Middle frontal gyrus (tissue), 1 donor: ENCODE results near the gene SLC35D3.
"Not testable (repeated sequence)": the region's sequence is repeated elsewhere in the genome, so short reads cannot be mapped to it uniquely, and the experiment has no call there.

ENCODE experiments used
- DNase-seq: peaks from one replicate; pipeline ENCODE4 v3.0.0-alpha.2; 2015; ENCODE audit warnings: low spot score; ENCODE audit errors: extremely low spot score

The SLC35D3 gene

DNA sequence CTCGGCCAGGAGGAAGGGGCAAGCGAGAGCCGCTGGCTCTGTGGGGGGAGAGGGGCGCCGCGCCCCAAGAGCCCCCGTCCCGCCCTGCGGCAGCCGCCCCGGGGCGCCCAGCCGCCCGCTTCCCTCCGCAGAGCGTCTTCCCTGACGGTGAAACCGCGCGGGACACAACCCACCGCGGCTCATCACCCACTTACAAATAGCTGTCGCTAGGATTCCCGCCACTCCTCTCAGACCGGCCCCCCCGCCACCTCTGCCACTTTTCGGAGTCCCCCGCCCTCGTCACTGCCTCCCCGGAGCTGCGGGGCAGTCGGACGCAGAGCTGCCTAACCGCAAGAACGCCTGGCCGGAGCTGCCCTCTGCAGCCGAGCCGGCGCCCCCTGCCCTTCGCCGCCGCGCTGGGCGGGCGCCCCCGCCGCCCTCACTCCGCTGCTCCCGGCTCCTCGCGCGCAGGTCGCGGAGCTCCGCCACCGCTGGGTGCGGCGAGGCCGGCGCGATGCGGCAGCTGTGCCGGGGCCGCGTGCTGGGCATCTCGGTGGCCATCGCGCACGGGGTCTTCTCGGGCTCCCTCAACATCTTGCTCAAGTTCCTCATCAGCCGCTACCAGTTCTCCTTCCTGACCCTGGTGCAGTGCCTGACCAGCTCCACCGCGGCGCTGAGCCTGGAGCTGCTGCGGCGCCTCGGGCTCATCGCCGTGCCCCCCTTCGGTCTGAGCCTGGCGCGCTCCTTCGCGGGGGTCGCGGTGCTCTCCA lies at the start of gene SLC35D3:
Gene SLC35D3 (plus strand): TSS at position 366 of the 749 bp plus-strand sequence. CDS start 128 bp downstream, at position 494.
- DNase-seq: no peak

GRCh38 chr6:136873748-136874147 lies 48.4 kb upstream of the SLC35D3 start:
- no peak for DNase-seq

GRCh38 chr6:136876469-136876868 lies 45.6 kb upstream of the SLC35D3 start:
- DNase-seq: not testable (repeated sequence)

DNA sequence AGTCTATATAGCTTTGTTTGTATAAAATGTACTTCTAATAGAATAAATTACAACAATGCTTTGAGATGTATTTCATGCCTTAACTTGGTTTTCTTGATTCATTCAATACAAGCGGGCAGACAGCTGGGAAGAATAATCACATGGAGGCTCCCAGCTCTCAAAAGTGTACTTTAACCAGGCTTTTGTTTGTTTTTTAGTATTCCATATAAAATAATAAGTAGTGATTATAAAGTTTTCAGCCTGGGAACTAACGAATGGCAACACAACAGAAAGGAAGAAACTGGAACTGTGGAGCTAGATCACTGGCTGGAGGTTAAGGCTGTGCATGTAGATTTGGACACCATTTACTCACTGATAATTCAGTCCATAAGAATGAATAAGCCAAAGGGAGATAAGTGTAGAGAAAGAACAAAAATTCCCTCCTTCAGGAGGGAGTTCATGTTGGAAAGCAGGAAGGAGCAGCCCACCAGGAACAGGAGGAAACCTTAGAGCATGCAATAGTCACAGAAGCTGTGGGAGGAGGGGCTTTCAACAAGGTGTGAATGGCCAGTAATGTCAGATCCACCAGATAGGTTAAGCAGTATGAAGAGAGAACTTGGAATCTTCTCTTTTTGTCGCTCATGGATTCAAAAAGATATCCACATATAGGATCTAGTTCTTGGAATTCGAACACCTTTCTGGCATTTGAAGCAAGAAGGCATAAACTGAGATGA lies 41.2 kb upstream of the SLC35D3 start:
- no peak for DNase-seq

GRCh38 chr6:136886091-136886490 lies 36.0 kb upstream of the SLC35D3 start:
- DNase-seq: no peak

- DNase-seq: no peak
Measured at GRCh38 chr6:136887953-136888352, 34.1 kb upstream of the SLC35D3 start.

DNA sequence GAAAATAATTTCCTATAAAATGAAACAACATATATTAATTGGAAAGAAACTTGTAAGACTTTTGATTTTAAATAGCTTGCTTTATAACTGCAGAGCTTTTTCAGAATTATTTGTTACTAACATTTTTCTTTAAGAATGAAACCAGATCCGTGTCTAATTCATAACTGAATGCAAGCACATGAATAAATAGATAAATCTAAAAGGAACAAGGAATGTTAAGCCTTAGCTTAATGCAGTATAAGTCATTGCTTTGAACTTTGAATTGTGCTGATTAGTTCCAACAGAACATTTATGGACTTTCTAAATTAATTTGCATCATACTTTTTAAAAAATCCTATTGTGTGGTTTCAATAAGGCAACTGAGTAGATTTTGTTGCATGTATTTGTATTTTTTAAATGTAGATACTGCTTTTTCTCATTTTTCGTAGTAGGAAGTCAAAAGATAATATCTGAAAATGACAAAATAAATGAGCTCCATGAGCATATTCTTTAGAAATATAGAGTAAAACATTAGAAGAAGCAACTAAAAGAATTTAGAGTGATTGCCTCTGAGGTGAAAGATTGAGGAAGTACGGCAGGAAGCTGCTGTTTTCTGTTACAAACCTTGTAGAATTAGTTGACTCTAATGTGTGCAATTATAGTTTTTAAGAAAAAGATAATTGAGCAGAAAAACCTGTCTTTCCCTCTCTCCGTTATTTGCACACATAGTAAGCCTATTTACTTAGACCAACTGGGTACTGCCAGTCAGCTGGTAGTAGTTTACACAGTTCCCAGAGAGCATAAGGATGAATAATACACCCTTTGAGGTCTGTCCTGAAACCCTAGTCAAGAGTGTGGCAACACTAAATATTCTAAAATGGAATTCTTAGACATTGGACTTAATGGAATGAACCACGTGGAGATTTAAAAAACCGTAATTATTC lies 32.6 kb upstream of the SLC35D3 start:
- DNase-seq: no peak

GRCh38 chr6:136890194-136890839 lies 31.8 kb upstream of the SLC35D3 start:
- no peak for DNase-seq

DNA sequence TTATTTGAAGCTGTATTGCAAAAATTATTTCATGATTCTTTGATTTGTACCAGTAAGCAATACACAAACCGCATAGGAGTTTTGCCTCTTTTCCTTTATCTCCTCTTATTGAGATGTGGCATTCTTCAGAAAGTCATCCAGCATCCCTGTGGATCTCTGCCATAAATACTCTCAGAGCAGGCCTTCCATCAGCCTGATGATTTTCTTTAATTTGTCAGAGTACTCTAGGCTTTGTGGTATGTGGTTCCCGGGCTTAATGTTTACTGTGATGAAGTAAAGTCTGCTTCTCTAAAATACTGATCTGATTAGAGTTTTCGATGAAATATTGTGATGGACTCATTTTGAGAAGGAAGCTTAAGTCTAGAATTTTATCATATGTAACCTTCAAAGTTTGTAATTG lies 31.1 kb upstream of the SLC35D3 start:
- no peak for DNase-seq

- no peak for DNase-seq
Measured at GRCh38 chr6:136893187-136893586, 28.9 kb upstream of the SLC35D3 start.

DNA sequence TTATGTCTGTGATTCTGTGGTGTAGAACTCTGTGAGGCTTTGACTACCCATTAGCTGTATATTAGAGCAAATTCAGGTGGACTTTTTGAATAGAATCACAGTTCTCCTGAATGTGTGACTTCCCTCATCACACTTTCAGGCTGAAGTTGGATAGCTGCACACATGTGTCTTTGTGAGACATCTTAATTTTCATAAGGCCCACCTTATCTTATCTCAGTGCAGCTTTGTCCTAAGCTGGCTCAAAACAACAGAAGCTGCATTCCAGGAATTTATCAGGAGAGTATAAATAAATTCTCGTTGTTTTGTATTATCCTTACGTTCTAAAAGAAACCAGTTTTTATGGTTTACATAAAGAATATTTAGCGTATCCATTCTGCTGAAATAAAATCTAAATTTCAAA lies 26.2 kb upstream of the SLC35D3 start:
- no peak for DNase-seq

- no peak for DNase-seq
Measured at GRCh38 chr6:136897071-136897470, 25.0 kb upstream of the SLC35D3 start.

GRCh38 chr6:136901212-136901784 lies 20.8 kb upstream of the SLC35D3 start:
- no peak for DNase-seq

GRCh38 chr6:136904477-136904876 lies 17.6 kb upstream of the SLC35D3 start:
- DNase-seq: not testable (repeated sequence)

DNA sequence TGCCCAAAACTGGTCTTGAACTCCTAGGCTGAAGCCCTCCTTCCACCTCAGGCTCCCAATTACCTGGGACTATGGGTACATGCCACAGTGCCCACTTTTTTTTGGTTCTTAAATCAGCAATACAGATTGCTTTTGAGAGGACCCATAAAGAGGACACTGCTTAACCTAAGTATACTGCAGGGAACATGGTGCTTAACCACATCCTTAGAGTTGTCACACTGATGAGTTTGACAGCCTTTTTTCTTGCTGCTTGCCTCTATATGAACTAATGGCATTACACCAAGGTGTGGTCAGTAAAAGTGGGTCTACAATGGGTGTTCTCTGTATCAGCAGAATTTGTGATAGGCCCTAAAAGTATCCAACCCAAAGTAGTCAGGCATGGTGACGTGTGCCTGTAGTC lies 7.2 kb upstream of the SLC35D3 start:
- no peak for DNase-seq

DNA sequence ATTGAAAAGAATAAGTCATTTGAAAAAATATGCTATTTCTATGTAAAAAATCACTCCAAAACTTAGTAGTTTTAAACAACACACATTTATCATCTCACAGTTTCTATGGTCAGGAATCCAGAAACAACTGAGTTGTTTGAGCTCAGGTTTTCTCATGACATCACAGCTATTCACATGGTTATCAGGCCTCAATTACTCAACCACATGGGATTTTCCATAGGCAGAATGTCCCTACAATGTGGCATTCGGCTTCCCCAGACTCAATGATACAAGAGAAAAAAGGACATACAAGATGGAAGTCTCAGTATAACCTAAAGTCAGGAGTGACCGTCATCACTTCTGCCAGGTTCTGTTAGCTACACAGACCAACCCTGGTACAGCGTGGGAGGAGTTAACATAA lies 3.4 kb upstream of the SLC35D3 start:
- no peak for DNase-seq

- no peak for DNase-seq
Measured at GRCh38 chr6:136920216-136920615, 1.9 kb upstream of the SLC35D3 start.

GRCh38 chr6:136920671-136921380 lies 1.3 kb upstream of the SLC35D3 start:
- DNase-seq: no peak

DNA sequence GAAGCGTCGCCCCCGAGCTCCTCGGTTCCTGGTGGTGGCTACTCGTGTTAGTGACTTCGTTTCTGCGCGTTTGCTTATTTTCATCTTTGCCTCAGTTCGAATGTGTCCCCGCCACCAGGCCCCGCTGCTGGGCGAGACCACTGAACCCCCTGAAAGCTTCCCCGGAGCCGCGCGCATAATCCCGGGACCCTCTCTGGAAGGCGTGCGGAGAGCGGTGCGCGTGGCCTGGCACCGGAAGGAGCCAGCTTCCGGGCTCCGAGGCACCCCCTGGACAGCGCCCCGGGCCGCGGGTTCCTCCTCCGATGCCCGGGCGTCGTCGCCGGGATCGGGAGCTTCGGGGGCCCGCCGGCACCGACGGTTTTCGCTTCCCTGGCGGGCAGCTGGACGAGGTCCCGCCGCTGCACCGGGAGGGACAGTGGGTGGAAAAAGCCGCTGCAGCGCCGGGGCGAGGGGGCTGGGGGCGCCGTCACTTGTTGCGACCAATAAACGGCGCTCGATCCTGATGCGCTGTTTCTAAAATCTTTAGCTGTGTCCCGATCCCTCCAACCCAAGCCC lies 643 bp upstream of the SLC35D3 start:
- no peak for DNase-seq

GRCh38 chr6:136922685-136923006 lies 545 bp downstream of the SLC35D3 start:
- DNase-seq: no peak
